AG04449 (cell line): Measurements from ENCODE around the gene TAF8.

ENCODE experiments used
- CTCF ChIA-PET: fragments of 350-600 bp; formaldehyde crosslinking; extraction: SDS; loops from one replicate; lab custom pipeline; 2021; ENCODE audit warnings: antibody characterized with exemption; lab: Yijun Ruan, JAX
- POLR2A ChIA-PET: fragments of 400-600, 350-600 bp; formaldehyde crosslinking; extraction: SDS; loops from one replicate; lab custom pipeline; 2020; ENCODE audit warnings: antibody characterized with exemption, inconsistent platforms; lab: Yijun Ruan, JAX
- DNase-seq: peaks from one replicate; pipeline ENCODE4 v3.0.0-alpha.2; 2010; ENCODE audit warnings: low read depth, low spot score
- H3K4me3 ChIP-seq: 2 replicates; pipeline ENCODE4 v1.5.1; 2011; ENCODE audit warnings: low read depth, mild to moderate bottlenecking, control low read depth, low read length
- CTCF ChIP-seq: IDR thresholded peaks from one replicate; pipeline ENCODE4 v1.5.1; 2011; ENCODE audit warnings: mild to moderate bottlenecking, moderate library complexity, low read length, control low read depth, inconsistent platforms; ENCODE audit not compliant: insufficient read depth; ENCODE audit errors: missing control alignments

TAF8 gene

GRCh38 chr6:42049116-42049809, 1.1 kb upstream of the TAF8 start:
- ChIA-PET CTCF (interaction anchor here (0.7 to 18.7 kb wide), 12 partner anchors 13 to 681 kb away, joined by 3 to 514 read pairs (median 5); partner anchors contain the start of genes BYSL, FRS3, MED20 and PRICKLE4), POLR2A (interaction anchor here (0.5 to 2.1 kb wide), 2 partner anchors 263 to 268 kb away, joined by 3 to 9 read pairs; partner anchors contain the start of genes PRICKLE4 and TOMM6)
- DNase-seq, result no peak
- peak overlapping the region; percentile 63 for H3K4me3 ChIP-seq
- no peak for TF ChIP-seq CTCF

GRCh38 chr6:42049948-42050296, 402 bp upstream of the TAF8 start:
- POLR2A ChIA-PET, result interaction anchor here (0.5 to 2.1 kb wide), 3 partner anchors 263 to 601 kb away, joined by 3 to 9 read pairs (median 4); partner anchors contain the start of gene TOMM6
- no peak for TF ChIP-seq CTCF
- peak overlapping the region; percentile 44 for H3K4me3 ChIP-seq
- CTCF ChIA-PET, result interaction anchor here (0.7 to 18.7 kb wide), 9 partner anchors 12 to 447 kb away, joined by 3 to 514 read pairs (median 3); partner anchors contain the start of genes BYSL, FRS3, MED20 and PRICKLE4
- DNase-seq, result no peak

DNA sequence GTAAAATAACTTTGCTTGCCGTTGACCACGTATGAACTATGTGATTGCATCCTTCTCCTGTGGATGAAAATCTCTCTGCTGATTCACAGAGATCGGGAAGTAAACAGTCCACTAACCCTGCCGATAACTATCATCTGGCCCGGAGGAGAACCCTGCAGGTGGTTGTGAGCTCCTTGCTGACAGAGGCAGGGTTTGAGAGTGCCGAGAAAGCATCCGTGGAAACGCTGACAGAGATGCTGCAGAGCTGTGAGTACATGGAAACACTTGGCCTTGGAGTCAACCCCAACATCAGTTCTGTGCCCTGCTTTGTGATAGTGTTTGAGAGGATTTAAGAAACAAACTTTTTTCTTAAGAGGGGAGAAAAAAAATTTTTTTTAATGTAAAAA, 937 bp downstream of the TAF8 start:
- H3K4me3 ChIP-seq, result peak overlapping the region; percentile 81
- no peak for TF ChIP-seq CTCF
- ChIA-PET POLR2A (interaction anchor here (1.3 to 2.1 kb wide), 3 partner anchors 130 to 318 kb away, joined by 4 to 9 read pairs (median 5); partner anchors contain the start of genes BYSL, MED20 and TOMM6), CTCF (interaction anchor here (1.0 to 18.7 kb wide), 8 partner anchors 9 to 263 kb away, joined by 3 to 514 read pairs (median 4); partner anchors contain the start of genes BYSL, FRS3, MED20 and PRICKLE4)
- DNase-seq, result no peak

DNA sequence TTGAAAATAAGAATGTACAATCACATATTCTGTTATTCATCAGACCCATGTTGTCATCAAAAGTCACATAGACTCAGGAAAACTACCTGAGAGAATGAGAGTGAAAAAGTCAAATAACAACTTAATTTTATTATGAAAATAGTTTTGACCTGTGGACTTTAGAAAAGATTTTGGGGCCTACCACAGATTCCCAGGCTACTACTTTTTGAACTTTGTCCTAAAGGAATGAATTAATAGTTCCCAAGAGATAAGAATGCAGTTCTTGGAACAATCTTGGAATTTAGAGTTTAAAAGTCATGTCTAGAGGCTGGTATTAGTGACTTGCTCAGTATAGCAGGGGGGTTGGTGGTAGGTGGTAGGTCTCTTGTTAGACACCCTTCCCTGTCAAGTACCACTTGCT, 3.3 kb downstream of the TAF8 start:
- no peak for TF ChIP-seq CTCF

DNA sequence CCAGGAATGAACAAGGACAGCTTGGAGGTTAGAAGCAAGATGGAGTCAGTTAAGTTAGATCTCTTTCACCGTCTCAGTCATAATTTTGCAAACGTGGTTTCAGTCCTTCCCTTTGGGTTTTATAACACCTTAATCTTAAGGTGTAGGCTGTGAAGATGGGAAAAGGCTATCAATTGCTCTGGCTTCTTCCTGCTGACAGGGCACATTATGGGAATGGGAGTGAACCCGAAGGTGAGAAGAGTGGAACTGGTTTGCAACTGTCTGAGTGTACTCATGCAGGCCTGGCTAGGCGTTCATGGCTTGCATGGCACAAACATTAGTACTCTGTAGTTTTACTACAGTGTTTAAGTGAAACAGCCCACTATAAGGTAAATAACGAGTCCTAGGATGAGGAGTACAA, 9.4 kb downstream of the TAF8 start:
- TF ChIP-seq CTCF, result no peak
- no peak overlapping the region for H3K4me3 ChIP-seq
- DNase-seq, result no peak
- ChIA-PET CTCF (interaction anchor here (1.2 to 3.6 kb wide), 2 partner anchors 9 to 14 kb away, joined by 4 to 22 read pairs; no protein-coding TSS in a partner anchor), POLR2A (no interaction called here)

More for the DNA sequence above, 3.3 kb downstream of the TAF8 start:
- no peak overlapping the region for H3K4me3 ChIP-seq
- no peak for DNase-seq
- POLR2A ChIA-PET, result no interaction called here
- CTCF ChIA-PET, result interaction anchor here (1.4 to 18.7 kb wide), 2 partner anchors 32 to 265 kb away, joined by 3 to 514 read pairs; partner anchors contain the start of genes FRS3, PRICKLE4 and TOMM6

- ChIA-PET CTCF (interaction anchor here (0.8 to 3.4 kb wide), 4 partner anchors 9 to 279 kb away, joined by 3 to 20 read pairs (median 8); partner anchors contain the start of gene TOMM6), POLR2A (no interaction called here)
- no peak overlapping the region for H3K4me3 ChIP-seq
- TF ChIP-seq CTCF, result no peak
- no peak for DNase-seq
Observed at GRCh38 chr6:42066156-42066675, 15.9 kb downstream of the TAF8 start.
